ENCODE measurements around the gene WWP2.
"Not testable (repeated sequence)": the region's sequence is repeated elsewhere in the genome, so short reads cannot be mapped to it uniquely, and the experiment has no call there.

DNA sequence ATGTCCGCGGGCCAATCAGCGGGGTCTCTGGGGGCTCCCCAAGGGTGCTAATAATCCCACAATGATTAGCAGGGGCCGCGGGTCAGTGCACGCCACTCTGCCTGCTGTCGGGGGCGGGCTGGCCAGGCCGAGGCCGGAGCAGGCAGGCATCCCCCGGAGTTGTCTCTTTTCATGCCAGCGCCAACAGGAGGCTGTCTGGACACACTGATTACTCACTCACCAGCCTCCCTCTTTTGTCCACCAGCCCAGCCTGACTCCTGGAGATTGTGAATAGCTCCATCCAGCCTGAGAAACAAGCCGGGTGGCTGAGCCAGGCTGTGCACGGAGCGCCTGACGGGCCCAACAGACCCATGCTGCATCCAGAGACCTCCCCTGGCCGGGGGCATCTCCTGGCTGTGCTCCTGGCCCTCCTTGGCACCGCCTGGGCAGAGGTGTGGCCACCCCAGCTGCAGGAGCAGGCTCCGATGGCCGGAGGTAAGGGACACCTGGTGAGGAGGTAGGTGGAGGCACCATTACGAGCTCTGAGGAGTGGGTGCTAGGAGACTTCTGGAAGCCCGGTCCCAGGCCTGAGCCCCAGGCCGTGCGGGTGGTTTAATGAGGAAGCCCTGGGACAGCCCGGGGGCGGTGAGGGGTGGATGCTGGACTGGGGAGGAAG, 189.0 kb downstream of the WWP2 start, which contains the start of gene CLEC18A:
- TF ChIP-seq, protein P1, sequence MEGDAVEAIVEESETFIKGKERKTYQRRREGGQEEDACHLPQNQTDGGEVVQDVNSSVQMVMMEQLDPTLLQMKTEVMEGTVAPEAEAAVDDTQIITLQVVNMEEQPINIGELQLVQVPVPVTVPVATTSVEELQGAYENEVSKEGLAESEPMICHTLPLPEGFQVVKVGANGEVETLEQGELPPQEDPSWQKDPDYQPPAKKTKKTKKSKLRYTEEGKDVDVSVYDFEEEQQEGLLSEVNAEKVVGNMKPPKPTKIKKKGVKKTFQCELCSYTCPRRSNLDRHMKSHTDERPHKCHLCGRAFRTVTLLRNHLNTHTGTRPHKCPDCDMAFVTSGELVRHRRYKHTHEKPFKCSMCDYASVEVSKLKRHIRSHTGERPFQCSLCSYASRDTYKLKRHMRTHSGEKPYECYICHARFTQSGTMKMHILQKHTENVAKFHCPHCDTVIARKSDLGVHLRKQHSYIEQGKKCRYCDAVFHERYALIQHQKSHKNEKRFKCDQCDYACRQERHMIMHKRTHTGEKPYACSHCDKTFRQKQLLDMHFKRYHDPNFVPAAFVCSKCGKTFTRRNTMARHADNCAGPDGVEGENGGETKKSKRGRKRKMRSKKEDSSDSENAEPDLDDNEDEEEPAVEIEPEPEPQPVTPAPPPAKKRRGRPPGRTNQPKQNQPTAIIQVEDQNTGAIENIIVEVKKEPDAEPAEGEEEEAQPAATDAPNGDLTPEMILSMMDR (IDR thresholded peaks at IDR 0.05): not testable (repeated sequence)
- TF ChIP-seq EP300 (IDR thresholded peaks at IDR 0.05): not testable (repeated sequence)

All from tibial nerve (tissue), 4 donors.